ENCODE data around the gene NOD2. TPM values are rescaled to one million over a fixed set of nuclear protein-coding genes. Genes with fewer than 3 reads are reported as not detected.

Gene NOD2
- total RNA-seq, 1 experiment from 2014 or later, result 0.17 TPM

GRCh38 chr16:50695017-50696000, 1.9 kb downstream of the NOD2 start:
- H4K20me1 ChIP-seq (ENCODE audit: control insufficient read depth, insufficient read depth, insufficient read length), result no peaks in the 10 kb centered on the region
- no peak for DNase-seq
- no peak overlapping the region for H2AFZ ChIP-seq (ENCODE audit: low read length)
- Mint-ChIP-seq H3K36me3 (ENCODE audit: insufficient read depth in 1 of 3, low read depth in 3 of 3) (no peaks in the 10 kb centered on the region), H3K4me3 (no peak overlapping the region), H3K27me3 (ENCODE audit: low read depth) (peaks cover 56% of the 10 kb centered on the region), H3K9me3 (no peaks in the 10 kb centered on the region; a peak in 2 of 5 replicates), H3K27ac (no peak overlapping the region), H3K4me1 (peaks cover 9 to 11% of the 10 kb centered on the region in 2 experiments)
- WGBS (ENCODE audit: extremely low coverage, insufficient read length, low lambda C conversion rate), result no CpG with 5 or more reads among the region's 9 CpGs
- no peak overlapping the region for H3K9ac ChIP-seq (ENCODE audit: extremely low read depth, insufficient read length, low read length)
- no peak overlapping the region for H3K14ac ChIP-seq (ENCODE audit: insufficient read depth, low read length)
- H4K5ac ChIP-seq (ENCODE audit: insufficient read length, low read depth, low read length), result no peak overlapping the region
- no peak for TF ChIP-seq CTCF (conservative IDR thresholded peaks at IDR 0.05)
- no peak overlapping the region for H2BK15ac ChIP-seq (ENCODE audit: low read depth, low read length)
- no peak overlapping the region for H2BK5ac ChIP-seq (ENCODE audit: insufficient read length, low read length)
- peaks cover 8% of the 10 kb centered on the region; the same call in 1 of the 2 replicates for H3K27me3 ChIP-seq (ENCODE audit: insufficient read depth, low read length)
- H3K4ac ChIP-seq (ENCODE audit: low read depth, low read length), result no peak overlapping the region
- H3K79me1 ChIP-seq (ENCODE audit: insufficient read depth, low read depth, low read length, poor library complexity, severe bottlenecking), result no peaks in the 10 kb centered on the region
- H3K9me3 ChIP-seq (ENCODE audit: control insufficient read depth, low read depth, low read length), result no peaks in the 10 kb centered on the region
- no peak overlapping the region for H2BK20ac ChIP-seq (ENCODE audit: low read depth, low read length, poor library complexity, severe bottlenecking)
- no peak overlapping the region for H4K91ac ChIP-seq (ENCODE audit: insufficient read length, low read depth, low read length)
- H3K79me2 ChIP-seq (ENCODE audit: insufficient read depth, low read length), result no peaks in the 10 kb centered on the region
- H3K4me2 ChIP-seq (ENCODE audit: insufficient read depth, insufficient read length, low read length), result no peak overlapping the region
- H2AK5ac ChIP-seq (ENCODE audit: insufficient read length, low read length), result no peak overlapping the region
- no peak overlapping the region for H3K23ac ChIP-seq (ENCODE audit: insufficient read length, low read depth, low read length)
- no peak overlapping the region for H2BK120ac ChIP-seq (ENCODE audit: low read depth, low read length, poor library complexity, severe bottlenecking)
- no peak overlapping the region for H3T11ph ChIP-seq (ENCODE audit: low read length)
- no peak overlapping the region for H4K8ac ChIP-seq (replicated peaks; ENCODE audit: insufficient read length, low read depth, low read length)
- no peak overlapping the region for H3K56ac ChIP-seq (ENCODE audit: insufficient read length, low read depth, low read length)
- H3K4me1 ChIP-seq (ENCODE audit: insufficient read depth, low read length), result no peaks in the 10 kb centered on the region
- H3K18ac ChIP-seq (ENCODE audit: insufficient read length, low read depth, low read length), result no peak overlapping the region
- peaks cover 6% of the 10 kb centered on the region for H3K23me2 ChIP-seq (ENCODE audit: insufficient read length, low read depth, low read length, poor library complexity, severe bottlenecking)
- no peak overlapping the region for H2BK12ac ChIP-seq (ENCODE audit: insufficient read length, low read depth, low read length)
- H3K27ac ChIP-seq (ENCODE audit: insufficient read length, low read depth, low read length), result no peak overlapping the region

Data from H9 (cell line).